B cell (primary cell): Measurements from ENCODE around the gene HSD17B14.

ENCODE experiments used
- EZH2 ChIP-seq: IDR thresholded peaks from 2 replicates; pipeline ENCODE4 v1.6.1; 2012; ENCODE audit warnings: borderline replicate concordance, low read depth, mild to moderate bottlenecking, moderate library complexity, low read length; ENCODE audit not compliant: insufficient read depth, poor library complexity, severe bottlenecking
- TF ChIP-seq, protein P1 (sequence below): fragments of 200-600 bp; IDR thresholded peaks from one replicate; pipeline ENCODE4 v1.8.0; 2022; ENCODE audit warnings: antibody characterized with exemption, mild to moderate bottlenecking

- TF ChIP-seq, protein P1, sequence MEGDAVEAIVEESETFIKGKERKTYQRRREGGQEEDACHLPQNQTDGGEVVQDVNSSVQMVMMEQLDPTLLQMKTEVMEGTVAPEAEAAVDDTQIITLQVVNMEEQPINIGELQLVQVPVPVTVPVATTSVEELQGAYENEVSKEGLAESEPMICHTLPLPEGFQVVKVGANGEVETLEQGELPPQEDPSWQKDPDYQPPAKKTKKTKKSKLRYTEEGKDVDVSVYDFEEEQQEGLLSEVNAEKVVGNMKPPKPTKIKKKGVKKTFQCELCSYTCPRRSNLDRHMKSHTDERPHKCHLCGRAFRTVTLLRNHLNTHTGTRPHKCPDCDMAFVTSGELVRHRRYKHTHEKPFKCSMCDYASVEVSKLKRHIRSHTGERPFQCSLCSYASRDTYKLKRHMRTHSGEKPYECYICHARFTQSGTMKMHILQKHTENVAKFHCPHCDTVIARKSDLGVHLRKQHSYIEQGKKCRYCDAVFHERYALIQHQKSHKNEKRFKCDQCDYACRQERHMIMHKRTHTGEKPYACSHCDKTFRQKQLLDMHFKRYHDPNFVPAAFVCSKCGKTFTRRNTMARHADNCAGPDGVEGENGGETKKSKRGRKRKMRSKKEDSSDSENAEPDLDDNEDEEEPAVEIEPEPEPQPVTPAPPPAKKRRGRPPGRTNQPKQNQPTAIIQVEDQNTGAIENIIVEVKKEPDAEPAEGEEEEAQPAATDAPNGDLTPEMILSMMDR = no peak
- TF ChIP-seq EZH2 = no peak
These were observed 36.7 kb downstream of the HSD17B14 start for GRCh38 chr19:48799358-48800300.
